Astrocyte of the cerebellum (primary cell): ENCODE measurements around the gene ANXA9.

Experiments
- DNase-seq: peaks from one replicate; pipeline ENCODE4 v3.0.0-alpha.2; 2011; ENCODE audit warnings: low read depth
- H3K4me3 ChIP-seq: 2 replicates; pipeline ENCODE4 v1.5.1; 2011; ENCODE audit warnings: mild to moderate bottlenecking, low read depth, low read length, moderate library complexity
- in situ Hi-C: cut with HindIII; loops from 2 replicates; pipeline ENCODE4 v1.10.0; 2017; ENCODE audit warnings: low sequenced_read_pairs
- TF ChIP-seq, protein P1 (sequence below): IDR thresholded peaks from 2 replicates; pipeline ENCODE4 v1.5.1; 2012; ENCODE audit warnings: low read length, low read depth, moderate library complexity, mild to moderate bottlenecking; ENCODE audit errors: missing control alignments

ANXA9 gene, protein sequence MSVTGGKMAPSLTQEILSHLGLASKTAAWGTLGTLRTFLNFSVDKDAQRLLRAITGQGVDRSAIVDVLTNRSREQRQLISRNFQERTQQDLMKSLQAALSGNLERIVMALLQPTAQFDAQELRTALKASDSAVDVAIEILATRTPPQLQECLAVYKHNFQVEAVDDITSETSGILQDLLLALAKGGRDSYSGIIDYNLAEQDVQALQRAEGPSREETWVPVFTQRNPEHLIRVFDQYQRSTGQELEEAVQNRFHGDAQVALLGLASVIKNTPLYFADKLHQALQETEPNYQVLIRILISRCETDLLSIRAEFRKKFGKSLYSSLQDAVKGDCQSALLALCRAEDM

DNA sequence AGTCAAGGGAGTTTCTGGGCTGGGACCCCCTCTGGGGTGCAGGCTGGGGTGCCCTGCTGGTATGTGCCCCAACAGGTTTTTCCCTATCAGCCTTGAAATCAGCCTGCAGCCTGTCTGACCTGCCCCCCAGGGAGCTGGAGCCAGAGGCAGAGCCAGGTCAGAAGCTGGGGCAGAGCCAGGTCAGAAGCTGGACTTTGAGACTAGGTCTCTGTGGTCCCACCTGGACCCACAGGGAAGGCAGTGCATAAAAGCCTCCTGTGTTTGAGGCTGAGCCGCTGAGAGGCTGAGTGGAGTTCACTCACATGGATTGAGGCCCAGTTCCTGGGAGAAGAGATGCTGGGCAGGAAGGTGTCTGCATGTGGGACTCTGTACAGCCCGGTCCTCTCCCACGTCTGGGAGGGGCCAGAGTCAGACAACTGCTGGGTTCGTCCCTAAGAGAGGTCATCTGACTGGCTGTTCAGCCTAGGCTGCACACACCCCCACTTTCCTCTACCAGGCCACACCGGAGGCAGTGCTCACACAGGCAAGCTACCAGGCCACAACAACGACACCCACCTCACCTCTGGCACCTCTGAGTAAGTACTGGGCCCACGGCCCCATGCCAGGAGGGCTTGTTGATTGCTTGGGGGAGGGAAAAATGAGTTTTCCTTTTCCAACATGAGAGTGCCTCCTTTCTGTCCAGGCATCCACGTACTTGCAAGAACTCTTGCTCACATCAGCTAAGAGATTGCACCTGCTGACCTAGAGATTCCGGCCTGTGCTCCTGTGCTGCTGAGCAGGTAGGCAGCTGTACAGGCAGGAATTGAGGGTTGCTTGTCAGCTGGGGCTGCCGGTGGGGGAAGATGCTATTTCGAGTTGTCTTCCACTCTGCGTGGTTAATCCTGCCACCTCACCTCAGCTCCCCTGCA lies at the start of gene ANXA9:
ANXA9 (plus strand) TSS at position 488 of the 908 bp plus-strand sequence. CDS start 814 bp downstream, outside the sequence.
- no peak for DNase-seq
- TF ChIP-seq, protein P1, sequence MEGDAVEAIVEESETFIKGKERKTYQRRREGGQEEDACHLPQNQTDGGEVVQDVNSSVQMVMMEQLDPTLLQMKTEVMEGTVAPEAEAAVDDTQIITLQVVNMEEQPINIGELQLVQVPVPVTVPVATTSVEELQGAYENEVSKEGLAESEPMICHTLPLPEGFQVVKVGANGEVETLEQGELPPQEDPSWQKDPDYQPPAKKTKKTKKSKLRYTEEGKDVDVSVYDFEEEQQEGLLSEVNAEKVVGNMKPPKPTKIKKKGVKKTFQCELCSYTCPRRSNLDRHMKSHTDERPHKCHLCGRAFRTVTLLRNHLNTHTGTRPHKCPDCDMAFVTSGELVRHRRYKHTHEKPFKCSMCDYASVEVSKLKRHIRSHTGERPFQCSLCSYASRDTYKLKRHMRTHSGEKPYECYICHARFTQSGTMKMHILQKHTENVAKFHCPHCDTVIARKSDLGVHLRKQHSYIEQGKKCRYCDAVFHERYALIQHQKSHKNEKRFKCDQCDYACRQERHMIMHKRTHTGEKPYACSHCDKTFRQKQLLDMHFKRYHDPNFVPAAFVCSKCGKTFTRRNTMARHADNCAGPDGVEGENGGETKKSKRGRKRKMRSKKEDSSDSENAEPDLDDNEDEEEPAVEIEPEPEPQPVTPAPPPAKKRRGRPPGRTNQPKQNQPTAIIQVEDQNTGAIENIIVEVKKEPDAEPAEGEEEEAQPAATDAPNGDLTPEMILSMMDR: no peak
- in situ Hi-C loops: no loop called here
- no peak within 1 kb of the TSS for H3K4me3 ChIP-seq

DNA sequence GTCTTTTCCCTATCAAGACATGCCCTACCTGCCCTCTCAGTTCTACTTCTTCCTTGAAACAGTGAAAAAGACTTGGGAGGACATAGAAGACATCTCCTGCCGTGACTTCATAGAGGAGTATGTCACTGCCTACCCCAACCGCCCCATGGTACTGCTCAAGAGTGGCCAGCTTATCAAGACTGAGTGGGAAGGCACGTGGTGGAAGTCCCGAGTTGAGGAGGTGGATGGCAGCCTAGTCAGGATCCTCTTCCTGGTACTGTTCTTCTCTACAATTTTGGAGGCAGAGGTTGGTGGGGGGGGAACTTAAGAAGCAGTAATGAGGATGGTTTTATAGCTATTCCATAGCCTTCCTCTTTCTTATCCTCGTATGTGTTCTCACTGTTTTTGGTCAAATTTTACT lies 37.2 kb upstream of the ANXA9 start:
- DNase-seq: no peak
- no peak overlapping the region for H3K4me3 ChIP-seq
- TF ChIP-seq, protein P1: no peak
- in situ Hi-C loops: no loop called here

DNA sequence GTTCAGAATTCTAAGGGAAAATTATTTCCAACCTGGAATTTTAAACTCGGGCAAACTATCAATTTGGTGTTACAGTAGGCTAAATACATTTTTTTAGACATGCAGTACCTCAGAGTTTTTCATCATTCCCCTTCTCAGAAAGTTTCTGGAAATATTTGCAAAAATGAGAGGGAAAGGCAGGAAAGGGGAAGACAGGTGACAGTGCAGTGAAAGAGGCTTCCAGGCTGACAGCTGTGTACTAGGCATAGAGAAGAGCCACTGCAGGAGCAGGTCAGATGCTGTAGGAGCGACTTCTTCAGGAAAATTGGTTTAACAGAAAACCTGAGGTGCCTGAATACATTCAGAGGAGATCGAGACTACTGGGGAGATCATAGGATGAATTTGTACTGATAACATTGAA lies 27.4 kb upstream of the ANXA9 start:
- TF ChIP-seq, protein P1: no peak
- DNase-seq: no peak
- H3K4me3 ChIP-seq: no peak overlapping the region
- in situ Hi-C loops: no loop called here

DNA sequence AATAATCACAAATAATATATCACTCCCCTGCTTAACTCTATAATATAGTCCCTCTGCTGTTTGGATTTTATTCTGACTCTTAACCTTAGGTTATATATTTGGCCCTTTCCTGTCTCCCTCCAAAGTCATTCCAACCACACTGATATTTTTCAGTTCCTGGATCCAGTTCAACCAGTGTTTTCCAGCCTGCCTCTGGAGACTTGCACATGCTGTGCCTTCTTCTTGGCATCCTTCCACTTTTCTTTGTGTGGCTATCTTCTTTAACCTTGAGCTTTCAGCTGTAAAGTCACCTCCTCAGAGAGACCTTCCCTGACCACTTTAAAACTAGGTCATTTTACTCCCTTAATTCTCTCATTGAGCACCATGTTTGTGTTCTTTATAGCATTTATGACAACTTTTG lies 26.8 kb upstream of the ANXA9 start:
- in situ Hi-C loops: no loop called here
- TF ChIP-seq, protein P1: no peak
- no peak for DNase-seq
- no peak overlapping the region for H3K4me3 ChIP-seq

DNA sequence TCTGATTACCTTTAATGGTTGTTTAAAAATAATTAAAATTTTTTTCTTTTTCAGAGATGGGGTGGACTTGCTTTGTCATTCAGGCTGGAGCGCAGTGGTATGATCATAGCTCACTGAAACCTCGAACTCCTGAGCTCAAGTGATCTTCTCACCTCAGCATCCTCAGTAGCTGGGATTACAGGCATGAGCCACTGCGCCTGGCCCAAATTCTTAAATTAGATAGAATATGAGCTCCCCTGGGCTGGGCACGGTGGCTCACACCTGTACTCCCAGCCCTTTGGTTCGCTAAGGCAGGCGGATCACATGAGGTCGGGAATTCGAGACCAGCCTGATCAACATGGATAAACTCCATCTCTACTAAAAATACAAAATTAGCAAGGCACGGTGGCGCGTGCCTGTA lies 24.4 kb upstream of the ANXA9 start:
- no peak for DNase-seq
- TF ChIP-seq, protein P1: no peak
- in situ Hi-C loops: no loop called here
- no peak overlapping the region for H3K4me3 ChIP-seq

DNA sequence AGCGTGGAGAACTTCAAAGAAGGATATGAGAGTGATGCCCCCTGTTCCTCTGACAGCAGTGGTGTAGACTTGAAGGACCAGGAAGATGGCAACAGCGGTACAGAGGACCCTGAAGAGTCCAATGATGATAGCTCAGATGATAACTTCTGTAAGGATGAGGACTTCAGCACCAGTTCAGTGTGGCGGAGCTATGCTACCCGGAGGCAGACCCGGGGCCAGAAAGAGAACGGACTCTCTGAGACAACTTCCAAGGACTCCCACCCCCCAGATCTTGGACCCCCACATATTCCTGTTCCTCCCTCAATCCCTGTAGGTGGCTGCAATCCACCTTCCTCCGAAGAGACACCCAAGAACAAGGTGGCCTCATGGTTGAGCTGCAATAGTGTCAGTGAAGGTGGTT lies 21.4 kb upstream of the ANXA9 start:
- DNase-seq: no peak
- TF ChIP-seq, protein P1: no peak
- H3K4me3 ChIP-seq: no peak overlapping the region
- in situ Hi-C loops: no loop called here
